ENCODE data around the gene BCR.
A peak's percentile ranks its signal among the peaks of the same experiment; 100 is the strongest.

BCR gene

GRCh38 chr22:23137905-23138561, 42.3 kb upstream of the BCR start:
- TF ChIP-seq, protein P1, sequence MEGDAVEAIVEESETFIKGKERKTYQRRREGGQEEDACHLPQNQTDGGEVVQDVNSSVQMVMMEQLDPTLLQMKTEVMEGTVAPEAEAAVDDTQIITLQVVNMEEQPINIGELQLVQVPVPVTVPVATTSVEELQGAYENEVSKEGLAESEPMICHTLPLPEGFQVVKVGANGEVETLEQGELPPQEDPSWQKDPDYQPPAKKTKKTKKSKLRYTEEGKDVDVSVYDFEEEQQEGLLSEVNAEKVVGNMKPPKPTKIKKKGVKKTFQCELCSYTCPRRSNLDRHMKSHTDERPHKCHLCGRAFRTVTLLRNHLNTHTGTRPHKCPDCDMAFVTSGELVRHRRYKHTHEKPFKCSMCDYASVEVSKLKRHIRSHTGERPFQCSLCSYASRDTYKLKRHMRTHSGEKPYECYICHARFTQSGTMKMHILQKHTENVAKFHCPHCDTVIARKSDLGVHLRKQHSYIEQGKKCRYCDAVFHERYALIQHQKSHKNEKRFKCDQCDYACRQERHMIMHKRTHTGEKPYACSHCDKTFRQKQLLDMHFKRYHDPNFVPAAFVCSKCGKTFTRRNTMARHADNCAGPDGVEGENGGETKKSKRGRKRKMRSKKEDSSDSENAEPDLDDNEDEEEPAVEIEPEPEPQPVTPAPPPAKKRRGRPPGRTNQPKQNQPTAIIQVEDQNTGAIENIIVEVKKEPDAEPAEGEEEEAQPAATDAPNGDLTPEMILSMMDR (IDR thresholded peaks at IDR 0.05; ENCODE audit: control extremely low read depth, extremely low read depth, low read depth, missing control alignments), result no peak
- POLR2A ChIA-PET, result no interaction called here
- DNase-seq (ENCODE audit: extremely low spot score), result peak; percentile 67
- CTCF ChIA-PET, result interaction anchor here (0.7 to 11.4 kb wide), 7 partner anchors 9 to 254 kb away, joined by 3 to 135 read pairs (median 3); no protein-coding TSS in a partner anchor

DNA sequence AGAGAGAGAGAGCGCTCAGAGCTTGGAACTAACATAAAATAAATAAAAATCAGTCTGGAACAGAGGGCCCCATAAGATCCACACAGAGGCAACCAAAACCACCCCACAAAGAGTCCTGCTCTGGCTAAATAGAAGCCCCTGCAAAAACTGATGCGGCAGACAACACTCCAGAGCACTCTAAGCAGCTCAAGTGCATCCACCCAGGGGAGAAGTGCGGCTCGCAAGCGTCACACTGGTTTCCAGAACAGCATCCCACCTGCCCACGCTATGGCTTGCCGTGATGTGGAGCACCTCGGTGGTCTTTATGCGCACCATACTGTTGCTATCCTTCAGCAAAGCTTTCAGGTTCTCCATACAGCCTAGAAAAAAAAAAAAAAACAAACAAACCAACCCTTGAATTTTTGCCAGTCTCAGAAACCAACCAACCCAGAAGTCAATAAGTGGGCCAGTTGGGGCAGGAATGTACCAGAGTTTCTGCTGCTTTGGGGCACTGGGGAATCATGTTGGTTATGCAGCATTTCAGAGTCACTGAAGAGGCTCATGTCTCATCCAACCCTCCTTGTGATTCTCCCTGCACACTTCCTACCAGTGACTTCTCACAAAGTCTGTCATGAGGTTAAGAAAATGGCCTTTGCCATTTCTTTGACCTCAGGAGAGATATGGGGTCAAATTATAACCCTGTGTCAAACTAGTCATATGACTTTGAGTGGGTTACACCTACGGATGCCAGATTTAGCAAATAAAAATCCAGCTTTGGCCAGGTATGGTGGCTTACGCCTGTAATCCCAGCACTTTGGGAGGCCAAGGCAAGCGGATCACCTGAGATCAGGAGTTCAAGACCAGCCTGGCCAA, 41.5 kb upstream of the BCR start:
- TF ChIP-seq, protein P1 (IDR thresholded peaks at IDR 0.05; ENCODE audit: control extremely low read depth, extremely low read depth, low read depth, missing control alignments), result no peak
- ChIA-PET POLR2A (no interaction called here), CTCF (interaction anchor here (0.7 to 11.4 kb wide), 7 partner anchors 8 to 255 kb away, joined by 3 to 135 read pairs (median 3); no protein-coding TSS in a partner anchor)
- DNase-seq (ENCODE audit: extremely low spot score), result no peak

GRCh38 chr22:23140385-23140784, 39.9 kb upstream of the BCR start:
- CTCF ChIA-PET, result interaction anchor here (0.7 to 11.4 kb wide), 6 partner anchors 12 to 353 kb away, joined by 3 to 135 read pairs (median 3); no protein-coding TSS in a partner anchor
- no peak for DNase-seq (ENCODE audit: extremely low spot score)
- POLR2A ChIA-PET, result no interaction called here
- TF ChIP-seq, protein P1 (IDR thresholded peaks at IDR 0.05; ENCODE audit: control extremely low read depth, extremely low read depth, low read depth, missing control alignments), result no peak

GRCh38 chr22:23142546-23143105, 37.7 kb upstream of the BCR start:
- CTCF ChIA-PET, result no interaction called here
- TF ChIP-seq, protein P1 (IDR thresholded peaks at IDR 0.05; ENCODE audit: control extremely low read depth, extremely low read depth, low read depth, missing control alignments), result no peak
- POLR2A ChIA-PET, result no interaction called here

GRCh38 chr22:23143119-23143518, 37.2 kb upstream of the BCR start:
- TF ChIP-seq, protein P1 (IDR thresholded peaks at IDR 0.05; ENCODE audit: control extremely low read depth, extremely low read depth, low read depth, missing control alignments), result no peak
- ChIA-PET CTCF (no interaction called here), POLR2A (no interaction called here)
- no peak for DNase-seq (ENCODE audit: extremely low spot score)

More at GRCh38 chr22:23142546-23143105, 37.7 kb upstream of the BCR start:
- DNase-seq (ENCODE audit: extremely low spot score), result no peak

- DNase-seq (ENCODE audit: extremely low spot score), result no peak
- ChIA-PET POLR2A (no interaction called here), CTCF (interaction anchor here (0.6 to 2.6 kb wide), 5 partner anchors 10 to 137 kb away, joined by 3 to 8 read pairs (median 3); partner anchors contain the start of gene BCR)
- TF ChIP-seq, protein P1 (IDR thresholded peaks at IDR 0.05; ENCODE audit: control extremely low read depth, extremely low read depth, low read depth, missing control alignments), result no peak
These were observed 35.9 kb upstream of the BCR start for GRCh38 chr22:23144432-23144831.

Data from GM10248 (cell line).